Measurements from ENCODE around the gene SLC49A4.

GRCh38 chr3:122794779-122795673 is at the start of gene SLC49A4:
- no peak for TF ChIP-seq CTCF (IDR thresholded peaks at IDR 0.05; ENCODE audit: insufficient read depth, low read depth, low read length)
- TF ChIP-seq EZH2 (IDR thresholded peaks at IDR 0.05; ENCODE audit: insufficient read depth, low read length): no peak
